Ascending aorta (tissue), 2 donors: Measurements from ENCODE around the gene IGFL1. TPM values are rescaled to one million over a fixed set of nuclear protein-coding genes. Genes with fewer than 3 reads are reported as not detected.
"Not testable (repeated sequence)": the region's sequence is repeated elsewhere in the genome, so short reads cannot be mapped to it uniquely, and the experiment has no call there.

ENCODE experiments used
- DNase-seq, 2 donors: peaks; one replicate each; pipeline ENCODE4 v3.0.0-alpha.2; 2019; ENCODE audit warnings: low spot score in 2 of 2
- H3K27ac ChIP-seq, 2 donors: fragments of 200-600 bp; sonication (generic); one replicate each; pipeline ENCODE4 v1.5.1; 2016 to 2017; ENCODE audit warnings: mild to moderate bottlenecking in 1 of 2
- H3K27me3 ChIP-seq: fragments of 200-600 bp; sonication (generic); one replicate; pipeline ENCODE4 v1.5.1; 2017
- H3K36me3 ChIP-seq, 2 donors: fragments of 200-600 bp; sonication (generic); one replicate each; pipeline ENCODE4 v1.5.1; 2016
- H3K4me1 ChIP-seq, 2 donors: fragments of 200-600 bp; sonication (generic); one replicate each; pipeline ENCODE4 v1.5.1; 2016 to 2017; ENCODE audit warnings: mild to moderate bottlenecking in 1 of 2
- H3K4me3 ChIP-seq, 2 donors: fragments of 200-600 bp; sonication (generic); one replicate each; pipeline ENCODE4 v1.5.1; 2016 to 2017; ENCODE audit warnings: mild to moderate bottlenecking in 1 of 2
- H3K9me3 ChIP-seq, 2 donors: fragments of 200-600 bp; sonication (generic); one replicate each; pipeline ENCODE4 v1.5.1; 2016
- intact Hi-C: fragments of 100-400 bp; cut with DNase I; formaldehyde crosslinking; loops from one replicate; pipeline ENCODE4 v1.15.1; 2023
- total RNA-seq: library from RNA; depleted of rRNA; stranded (reverse); fragments of >200 nt; gene quantifications from one replicate; pipeline ENCODE4 v1.1.0, GENCODE V29; 2016
- TF ChIP-seq, protein P1 (sequence below), 3 experiments: fragments of 200-600 bp in 2 of 3; fragments of 450-650 bp in 1 of 3; sonication (generic) in 2 of 3; IDR thresholded peaks; one replicate each; pipeline ENCODE4 v1.5.1; 2016 to 2019; ENCODE audit warnings: antibody characterized with exemption in 3 of 3, mild to moderate bottlenecking in 1 of 3, moderate library complexity in 1 of 3

Gene IGFL1
- total RNA-seq, 1 donor from 2014 or later: not detected

DNA sequence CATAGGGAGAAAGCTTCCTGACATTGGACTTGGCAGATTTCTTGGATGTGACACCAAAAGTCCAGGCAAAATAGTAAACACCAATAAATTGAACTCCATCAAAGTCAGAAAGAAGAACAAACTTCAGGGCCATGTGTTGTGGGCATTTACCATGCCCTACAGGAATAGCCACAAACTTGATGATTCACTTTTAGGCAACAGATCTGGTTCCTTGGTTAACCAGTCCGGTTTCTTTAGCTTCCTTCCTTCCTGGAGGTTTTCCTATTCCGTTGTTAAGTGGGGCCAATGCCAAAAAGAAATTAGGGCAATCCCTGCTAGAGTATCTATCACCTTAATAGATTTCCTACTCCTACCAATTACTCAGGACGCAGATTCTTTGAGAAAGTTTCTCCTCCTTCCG is 25.2 kb downstream of the IGFL1 start:
- Histone ChIP-seq H3K27me3 (no peaks in the 10 kb centered on the region), H3K9me3 (no peaks in the 10 kb centered on the region), H3K36me3 (no peaks in the 10 kb centered on the region), H3K4me3 (no peak overlapping the region), H3K27ac (no peak overlapping the region), H3K4me1 (no peaks in the 10 kb centered on the region)
- DNase-seq: no peak
- intact Hi-C loops: no loop called here
- TF ChIP-seq, protein P1, sequence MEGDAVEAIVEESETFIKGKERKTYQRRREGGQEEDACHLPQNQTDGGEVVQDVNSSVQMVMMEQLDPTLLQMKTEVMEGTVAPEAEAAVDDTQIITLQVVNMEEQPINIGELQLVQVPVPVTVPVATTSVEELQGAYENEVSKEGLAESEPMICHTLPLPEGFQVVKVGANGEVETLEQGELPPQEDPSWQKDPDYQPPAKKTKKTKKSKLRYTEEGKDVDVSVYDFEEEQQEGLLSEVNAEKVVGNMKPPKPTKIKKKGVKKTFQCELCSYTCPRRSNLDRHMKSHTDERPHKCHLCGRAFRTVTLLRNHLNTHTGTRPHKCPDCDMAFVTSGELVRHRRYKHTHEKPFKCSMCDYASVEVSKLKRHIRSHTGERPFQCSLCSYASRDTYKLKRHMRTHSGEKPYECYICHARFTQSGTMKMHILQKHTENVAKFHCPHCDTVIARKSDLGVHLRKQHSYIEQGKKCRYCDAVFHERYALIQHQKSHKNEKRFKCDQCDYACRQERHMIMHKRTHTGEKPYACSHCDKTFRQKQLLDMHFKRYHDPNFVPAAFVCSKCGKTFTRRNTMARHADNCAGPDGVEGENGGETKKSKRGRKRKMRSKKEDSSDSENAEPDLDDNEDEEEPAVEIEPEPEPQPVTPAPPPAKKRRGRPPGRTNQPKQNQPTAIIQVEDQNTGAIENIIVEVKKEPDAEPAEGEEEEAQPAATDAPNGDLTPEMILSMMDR (IDR thresholded peaks at IDR 0.05): no peak

DNA sequence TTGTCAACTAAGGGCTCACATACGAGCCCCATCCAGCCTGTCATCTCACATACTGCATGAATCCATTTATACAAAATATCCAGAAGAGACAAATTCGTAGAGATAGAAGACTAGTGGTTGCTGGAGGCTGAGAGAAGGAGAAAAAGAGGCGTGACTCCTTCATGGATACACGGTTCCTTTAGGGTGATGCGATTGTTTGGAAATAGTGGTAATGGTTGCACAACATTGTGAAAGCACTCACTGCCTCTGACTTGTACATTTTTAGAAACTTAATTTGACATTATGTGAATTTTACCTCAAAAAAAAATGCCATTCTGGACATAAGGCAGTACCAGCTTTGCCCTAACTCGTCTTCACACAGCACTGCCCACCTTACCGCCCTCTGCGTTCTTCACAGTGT is 27.3 kb downstream of the IGFL1 start:
- Histone ChIP-seq H3K4me3 (no peak overlapping the region), H3K9me3 (no peaks in the 10 kb centered on the region), H3K27me3 (no peaks in the 10 kb centered on the region), H3K36me3 (no peaks in the 10 kb centered on the region), H3K4me1 (no peaks in the 10 kb centered on the region), H3K27ac (no peak overlapping the region)
- TF ChIP-seq, protein P1 (IDR thresholded peaks at IDR 0.05): no peak
- DNase-seq: no peak
- intact Hi-C loops: no loop called here

- H3K36me3 ChIP-seq, H3K4me3 ChIP-seq, intact Hi-C loops, DNase-seq, H3K4me1 ChIP-seq, H3K27ac ChIP-seq, H3K9me3 ChIP-seq, H3K27me3 ChIP-seq: not testable (repeated sequence)
These were observed 32.0 kb downstream of the IGFL1 start for GRCh38 chr19:46261501-46261900.

DNA sequence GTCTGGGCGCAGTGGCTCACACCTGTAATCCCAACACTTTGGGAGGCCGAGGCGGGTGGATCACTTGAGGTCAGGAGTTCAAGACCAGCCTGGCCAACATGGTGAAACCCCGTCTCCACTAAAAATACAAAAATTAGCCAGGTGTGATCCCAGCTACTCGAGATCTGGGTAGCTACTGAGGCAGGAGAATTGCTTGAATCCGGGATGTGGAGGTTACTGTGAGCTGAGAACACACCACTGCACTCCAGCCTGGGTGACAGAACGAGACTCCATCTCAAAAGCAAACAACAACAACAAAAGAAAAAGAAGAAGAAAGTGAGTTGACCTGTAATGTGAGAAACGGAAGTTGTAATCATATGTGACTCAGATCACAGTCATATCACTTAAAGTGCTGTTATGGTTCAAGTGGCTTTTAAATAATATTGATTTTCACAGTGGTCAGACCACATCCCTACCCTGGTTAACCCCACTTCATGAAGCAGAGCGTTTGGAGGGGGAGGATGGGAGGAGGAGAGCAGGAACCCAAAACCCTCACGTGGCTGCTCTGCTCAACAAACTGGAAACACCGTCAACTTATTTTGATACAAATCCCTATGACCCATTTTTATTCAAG is 33.2 kb downstream of the IGFL1 start:
- H3K27ac ChIP-seq, H3K36me3 ChIP-seq, H3K27me3 ChIP-seq, DNase-seq, H3K4me3 ChIP-seq, H3K9me3 ChIP-seq, intact Hi-C loops, H3K4me1 ChIP-seq: not testable (repeated sequence)

DNA sequence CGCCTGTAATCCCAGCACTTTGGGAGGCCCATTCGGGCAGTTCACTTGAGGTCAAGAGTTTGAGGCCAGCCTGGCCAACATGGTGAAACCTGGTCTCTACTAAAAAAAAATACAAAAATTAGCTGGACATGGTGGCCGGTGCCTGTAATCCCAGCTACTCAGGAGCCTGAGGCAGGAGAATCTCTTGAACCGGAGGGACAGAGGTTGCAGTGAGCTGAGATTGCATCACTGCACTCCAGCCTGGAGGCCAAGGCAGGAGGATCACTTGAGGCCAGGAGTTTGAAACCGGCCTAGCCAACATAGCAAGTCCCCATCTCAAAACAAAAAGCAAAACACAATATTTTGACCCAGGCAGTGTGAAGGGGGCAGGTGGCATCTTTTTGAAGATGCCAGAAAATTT is 35.3 kb downstream of the IGFL1 start:
- H3K4me1 ChIP-seq, DNase-seq, H3K27ac ChIP-seq, H3K36me3 ChIP-seq, H3K27me3 ChIP-seq, H3K9me3 ChIP-seq, H3K4me3 ChIP-seq: not testable (repeated sequence)
- intact Hi-C loops: loop anchor here (1.0 kb wide), 2 partner anchors 182 to 236 kb away; no protein-coding TSS in a partner anchor

DNA sequence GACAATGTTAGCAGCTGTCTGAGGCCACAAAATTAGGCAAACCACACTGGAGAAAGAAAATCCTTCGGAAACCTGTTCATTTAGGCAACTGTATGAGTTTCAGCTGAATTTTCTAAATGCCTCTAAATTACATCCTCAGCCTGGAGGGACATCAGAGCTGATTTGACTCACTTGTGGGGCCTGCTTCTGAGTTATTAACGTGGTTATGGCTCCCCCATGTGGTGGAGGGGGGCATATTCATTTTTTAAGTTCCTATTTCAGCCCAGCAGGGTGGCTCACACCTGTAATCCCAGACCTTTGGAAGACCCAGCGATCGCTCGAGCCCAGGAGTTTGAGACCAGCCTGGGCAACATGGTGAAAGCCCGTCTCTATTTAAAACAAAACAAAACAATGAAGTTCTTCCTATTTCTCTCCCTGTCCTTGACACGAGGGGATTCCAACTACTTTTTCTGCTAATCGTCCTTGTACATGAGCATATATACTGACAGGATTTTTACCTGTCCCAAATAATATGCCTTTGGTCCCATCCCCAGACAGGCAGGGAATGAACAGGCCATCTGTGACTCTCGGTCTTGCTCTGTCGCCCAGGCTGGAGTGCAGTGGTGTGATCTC is 35.8 kb downstream of the IGFL1 start:
- H3K9me3 ChIP-seq: no peaks in the 10 kb centered on the region
- intact Hi-C loops: loop anchor here (1.0 kb wide), 2 partner anchors 183 to 236 kb away; no protein-coding TSS in a partner anchor
- H3K27ac ChIP-seq: no peak overlapping the region
- DNase-seq: peak in 1 of 2 donors; percentile 76
- no peaks in the 10 kb centered on the region for H3K27me3 ChIP-seq
- H3K36me3 ChIP-seq: no peaks in the 10 kb centered on the region
- H3K4me3 ChIP-seq: no peak overlapping the region
- no peaks in the 10 kb centered on the region for H3K4me1 ChIP-seq
- TF ChIP-seq, protein P1 (IDR thresholded peaks at IDR 0.05): peak; percentile 84 to 90 (median 88)

GRCh38 chr19:46269101-46269500 is 39.6 kb downstream of the IGFL1 start:
- intact Hi-C loops: no loop called here
- peaks cover 0 to 3% of the 10 kb centered on the region in 2 donors for H3K4me1 ChIP-seq
- no peak for DNase-seq
- H3K27ac ChIP-seq: no peak overlapping the region
- TF ChIP-seq, protein P1 (IDR thresholded peaks at IDR 0.05): no peak
- H3K9me3 ChIP-seq: no peaks in the 10 kb centered on the region
- H3K36me3 ChIP-seq: no peaks in the 10 kb centered on the region
- no peak overlapping the region for H3K4me3 ChIP-seq
- H3K27me3 ChIP-seq: no peaks in the 10 kb centered on the region
